ENCODE results near the gene IL16. TPM values are rescaled to one million over a fixed set of nuclear protein-coding genes. Genes with fewer than 3 reads are reported as not detected.

Gene IL16
- total RNA-seq, 1 donor from 2014 or later = 29.6 TPM

DNA sequence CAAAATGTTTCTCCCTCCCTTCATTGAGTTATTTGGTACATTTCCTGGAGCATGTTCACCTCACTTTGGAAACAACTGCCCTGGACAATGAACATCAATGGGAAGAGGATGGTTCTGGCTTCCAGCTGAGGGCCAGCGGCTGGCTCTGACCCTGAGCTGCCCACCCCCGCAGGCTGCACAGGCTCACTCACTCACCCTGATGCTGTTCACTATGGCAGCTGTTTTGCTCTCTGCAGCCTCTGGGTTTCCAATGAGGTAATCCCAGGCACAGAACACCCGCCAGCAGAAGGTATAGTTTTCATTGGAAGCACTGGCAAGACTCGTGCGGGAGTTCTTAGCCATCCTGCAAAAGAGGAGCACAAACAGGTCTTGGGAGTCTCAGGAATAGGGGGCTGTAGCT, 159.6 kb downstream of the IL16 start:
- DNase-seq (ENCODE audit: low spot score) = no peak
- H3K27ac Mint-ChIP-seq (ENCODE audit: unreplicated experiment) = no peak overlapping the region
- no peak overlapping the region for H3K4me3 Mint-ChIP-seq (ENCODE audit: unreplicated experiment)
- no peaks in the 10 kb centered on the region for H3K4me1 Mint-ChIP-seq (ENCODE audit: unreplicated experiment)
- peaks cover 5% of the 10 kb centered on the region for H3K27me3 Mint-ChIP-seq (ENCODE audit: unreplicated experiment)
- no peaks in the 10 kb centered on the region for H3K36me3 Mint-ChIP-seq (ENCODE audit: low read depth, unreplicated experiment)
- H3K9me3 Mint-ChIP-seq (ENCODE audit: unreplicated experiment) = no peaks in the 10 kb centered on the region
- TF ChIP-seq, protein P1, sequence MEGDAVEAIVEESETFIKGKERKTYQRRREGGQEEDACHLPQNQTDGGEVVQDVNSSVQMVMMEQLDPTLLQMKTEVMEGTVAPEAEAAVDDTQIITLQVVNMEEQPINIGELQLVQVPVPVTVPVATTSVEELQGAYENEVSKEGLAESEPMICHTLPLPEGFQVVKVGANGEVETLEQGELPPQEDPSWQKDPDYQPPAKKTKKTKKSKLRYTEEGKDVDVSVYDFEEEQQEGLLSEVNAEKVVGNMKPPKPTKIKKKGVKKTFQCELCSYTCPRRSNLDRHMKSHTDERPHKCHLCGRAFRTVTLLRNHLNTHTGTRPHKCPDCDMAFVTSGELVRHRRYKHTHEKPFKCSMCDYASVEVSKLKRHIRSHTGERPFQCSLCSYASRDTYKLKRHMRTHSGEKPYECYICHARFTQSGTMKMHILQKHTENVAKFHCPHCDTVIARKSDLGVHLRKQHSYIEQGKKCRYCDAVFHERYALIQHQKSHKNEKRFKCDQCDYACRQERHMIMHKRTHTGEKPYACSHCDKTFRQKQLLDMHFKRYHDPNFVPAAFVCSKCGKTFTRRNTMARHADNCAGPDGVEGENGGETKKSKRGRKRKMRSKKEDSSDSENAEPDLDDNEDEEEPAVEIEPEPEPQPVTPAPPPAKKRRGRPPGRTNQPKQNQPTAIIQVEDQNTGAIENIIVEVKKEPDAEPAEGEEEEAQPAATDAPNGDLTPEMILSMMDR (IDR thresholded peaks at IDR 0.05; ENCODE audit: unreplicated experiment) = no peak

DNA sequence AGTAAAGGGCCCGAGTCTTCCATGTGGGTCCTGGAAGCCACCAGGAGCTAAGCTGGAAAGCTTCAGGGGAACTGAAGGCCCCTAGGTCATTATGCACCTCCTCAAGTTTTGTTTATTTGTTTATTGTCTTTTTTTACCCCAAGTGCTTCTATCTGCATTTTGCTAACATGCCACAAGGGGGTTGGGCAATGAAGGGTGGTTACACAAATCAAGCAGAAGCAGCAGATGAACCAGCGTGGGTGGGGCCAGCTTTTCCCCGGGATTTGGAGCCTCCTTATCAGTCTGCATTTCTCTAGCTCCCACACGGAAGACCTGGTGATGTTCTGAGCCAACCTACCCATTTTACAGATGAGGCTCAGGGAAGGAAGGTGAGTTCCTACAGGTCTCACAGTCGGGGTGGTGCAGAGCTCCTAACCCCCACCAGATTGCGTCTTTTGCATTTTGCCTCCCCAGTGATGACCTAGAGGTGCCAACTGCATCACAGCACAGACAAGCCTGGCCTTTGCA, 160.6 kb downstream of the IL16 start:
- Mint-ChIP-seq H3K27ac (ENCODE audit: unreplicated experiment) (no peak overlapping the region), H3K4me1 (ENCODE audit: unreplicated experiment) (no peaks in the 10 kb centered on the region), H3K27me3 (ENCODE audit: unreplicated experiment) (peaks cover 5% of the 10 kb centered on the region), H3K4me3 (ENCODE audit: unreplicated experiment) (no peak overlapping the region), H3K9me3 (ENCODE audit: unreplicated experiment) (no peaks in the 10 kb centered on the region), H3K36me3 (ENCODE audit: low read depth, unreplicated experiment) (no peaks in the 10 kb centered on the region)
- TF ChIP-seq, protein P1 (IDR thresholded peaks at IDR 0.05; ENCODE audit: unreplicated experiment) = no peak
- no peak for DNase-seq (ENCODE audit: low spot score)

DNA sequence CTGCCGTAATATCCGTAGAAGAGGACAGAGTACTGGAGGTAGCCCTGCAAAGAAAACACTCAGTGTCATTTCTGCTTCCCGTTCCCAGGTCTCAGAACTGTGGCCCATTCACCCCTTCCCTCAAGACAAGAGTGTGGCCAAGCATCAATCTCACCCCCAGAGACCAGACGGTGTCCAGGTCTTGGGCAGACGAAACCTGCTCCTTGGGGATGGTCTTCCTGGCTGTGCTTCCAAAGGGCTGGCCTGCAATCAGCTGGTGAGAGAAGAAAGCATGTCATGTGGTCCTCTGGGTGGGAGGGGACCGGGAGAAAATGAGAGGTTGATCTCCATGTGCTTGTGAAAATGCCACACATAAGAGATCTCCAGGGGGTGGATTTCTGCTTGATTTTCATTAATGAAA, 161.6 kb downstream of the IL16 start:
- Mint-ChIP-seq H3K9me3 (ENCODE audit: unreplicated experiment) (no peaks in the 10 kb centered on the region), H3K27me3 (ENCODE audit: unreplicated experiment) (peaks cover 5% of the 10 kb centered on the region), H3K27ac (ENCODE audit: unreplicated experiment) (no peak overlapping the region), H3K4me1 (ENCODE audit: unreplicated experiment) (no peaks in the 10 kb centered on the region), H3K4me3 (ENCODE audit: unreplicated experiment) (no peak overlapping the region), H3K36me3 (ENCODE audit: low read depth, unreplicated experiment) (no peaks in the 10 kb centered on the region)
- TF ChIP-seq, protein P1 (IDR thresholded peaks at IDR 0.05; ENCODE audit: unreplicated experiment) = no peak
- no peak for DNase-seq (ENCODE audit: low spot score)

DNA sequence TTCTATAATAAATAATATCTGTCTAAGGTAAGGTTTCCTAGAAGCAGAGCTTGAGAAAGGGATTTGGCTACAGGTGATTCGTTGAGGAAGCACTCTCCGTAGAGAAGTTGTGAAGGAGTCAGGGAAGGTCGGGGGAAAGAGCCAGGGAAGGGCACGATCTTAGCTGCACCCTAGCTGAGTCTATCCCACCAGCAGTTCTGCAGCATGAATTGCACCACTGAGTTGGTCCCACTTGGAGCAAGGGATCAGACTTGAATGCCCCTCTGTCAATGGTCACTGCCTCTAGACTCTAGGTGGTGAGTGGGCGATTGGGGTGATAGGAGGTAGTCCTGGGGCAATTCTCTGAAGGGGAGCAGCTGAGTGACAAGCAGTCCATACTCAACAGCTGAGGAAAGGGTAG, 163.8 kb downstream of the IL16 start:
- TF ChIP-seq, protein P1 (IDR thresholded peaks at IDR 0.05; ENCODE audit: unreplicated experiment) = no peak
- Mint-ChIP-seq H3K27me3 (ENCODE audit: unreplicated experiment) (peaks cover 5% of the 10 kb centered on the region), H3K27ac (ENCODE audit: unreplicated experiment) (no peak overlapping the region), H3K4me1 (ENCODE audit: unreplicated experiment) (no peaks in the 10 kb centered on the region), H3K9me3 (ENCODE audit: unreplicated experiment) (no peaks in the 10 kb centered on the region), H3K36me3 (ENCODE audit: low read depth, unreplicated experiment) (no peaks in the 10 kb centered on the region), H3K4me3 (ENCODE audit: unreplicated experiment) (no peak overlapping the region)
- DNase-seq (ENCODE audit: low spot score) = no peak

DNA sequence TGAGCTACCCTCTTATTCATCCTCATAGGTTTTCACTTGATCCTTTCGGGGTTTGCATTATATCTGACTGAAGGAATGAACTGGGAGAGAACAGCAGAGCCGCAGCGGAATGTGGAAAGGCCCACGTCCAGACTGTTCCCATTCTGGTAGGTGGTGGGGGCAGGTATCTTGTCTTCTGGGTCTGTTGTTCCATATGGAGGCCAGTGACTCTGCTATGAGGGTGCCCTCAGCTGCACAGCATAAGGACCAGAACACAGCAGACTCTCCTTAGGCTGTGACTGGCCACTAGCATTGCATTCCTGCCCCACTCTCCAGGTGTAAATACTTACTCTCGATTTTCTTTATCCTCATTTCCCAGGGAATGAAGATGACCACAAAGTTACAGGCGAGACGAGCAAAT, 165.2 kb downstream of the IL16 start:
- no peak overlapping the region for H3K27ac Mint-ChIP-seq (ENCODE audit: unreplicated experiment)
- H3K4me1 Mint-ChIP-seq (ENCODE audit: unreplicated experiment) = no peaks in the 10 kb centered on the region
- no peaks in the 10 kb centered on the region for H3K36me3 Mint-ChIP-seq (ENCODE audit: low read depth, unreplicated experiment)
- TF ChIP-seq, protein P1 (IDR thresholded peaks at IDR 0.05; ENCODE audit: unreplicated experiment) = no peak
- DNase-seq (ENCODE audit: low spot score) = no peak
- peaks cover 5% of the 10 kb centered on the region for H3K27me3 Mint-ChIP-seq (ENCODE audit: unreplicated experiment)
- H3K9me3 Mint-ChIP-seq (ENCODE audit: unreplicated experiment) = no peaks in the 10 kb centered on the region
- no peak overlapping the region for H3K4me3 Mint-ChIP-seq (ENCODE audit: unreplicated experiment)

All from endothelial cell (in vitro differentiated cells).